NCI-H1105 (cell line): ENCODE measurements around the gene ERO1B.

Source experiments
- DNase-seq: peaks from one replicate; lab custom pipeline; 2025; lab: John Stamatoyannopoulos, UW

ERO1B gene

GRCh38 chr1:236301080-236301957, 19.6 kb upstream of the ERO1B start:
- no peak for DNase-seq

GRCh38 chr1:236297161-236297560, 15.4 kb upstream of the ERO1B start:
- DNase-seq = no peak

DNA sequence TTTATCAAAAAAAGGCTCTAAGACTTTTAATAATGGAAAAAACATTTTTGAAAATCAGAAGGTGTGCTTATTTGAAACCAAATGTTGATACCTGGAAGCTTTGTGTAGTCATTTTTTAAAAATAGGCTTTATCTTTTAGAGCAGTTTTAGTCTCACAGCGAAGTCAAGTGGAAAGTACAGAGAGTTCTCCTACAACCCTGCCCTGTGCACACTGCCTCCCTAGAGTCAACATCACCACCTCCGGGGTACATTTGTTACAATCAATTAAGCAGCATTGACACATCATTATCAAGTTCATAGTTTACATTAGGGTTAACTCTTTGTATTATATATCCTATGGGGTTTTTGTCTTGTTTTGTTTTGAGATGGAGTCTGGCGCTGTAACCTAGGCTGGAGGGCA, 10.7 kb upstream of the ERO1B start:
- no peak for DNase-seq

DNA sequence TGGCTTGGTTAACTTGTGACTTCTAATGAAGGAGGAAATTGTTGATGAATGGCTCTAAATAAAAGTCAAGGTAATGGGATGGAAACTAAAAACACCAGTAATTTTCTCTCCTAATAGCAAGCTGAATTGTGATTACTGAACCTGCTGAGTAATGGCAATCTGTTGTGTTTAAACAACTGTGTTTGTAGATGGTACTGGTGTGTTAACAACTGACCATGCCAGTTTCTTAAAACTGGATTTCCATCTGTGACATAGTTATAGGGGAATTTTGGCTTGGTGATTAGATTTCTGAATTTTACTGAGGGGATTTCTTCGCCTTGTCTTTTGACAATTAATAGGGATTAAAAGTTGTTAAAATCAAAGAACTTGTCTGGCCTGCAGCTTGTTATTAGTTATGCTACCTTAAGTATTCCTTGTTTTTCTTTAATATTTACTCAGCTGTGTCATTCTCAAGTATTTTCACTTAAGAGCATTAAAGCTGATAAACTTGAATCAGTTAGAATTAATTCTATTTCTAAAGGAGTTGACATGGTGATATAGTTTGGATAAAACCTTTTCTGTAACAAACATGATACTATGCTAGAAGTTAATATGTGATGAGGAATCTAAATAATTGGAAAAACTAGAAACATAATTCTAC, 7.9 kb upstream of the ERO1B start:
- no peak for DNase-seq

GRCh38 chr1:236288620-236288976, 6.8 kb upstream of the ERO1B start:
- DNase-seq = no peak

DNA sequence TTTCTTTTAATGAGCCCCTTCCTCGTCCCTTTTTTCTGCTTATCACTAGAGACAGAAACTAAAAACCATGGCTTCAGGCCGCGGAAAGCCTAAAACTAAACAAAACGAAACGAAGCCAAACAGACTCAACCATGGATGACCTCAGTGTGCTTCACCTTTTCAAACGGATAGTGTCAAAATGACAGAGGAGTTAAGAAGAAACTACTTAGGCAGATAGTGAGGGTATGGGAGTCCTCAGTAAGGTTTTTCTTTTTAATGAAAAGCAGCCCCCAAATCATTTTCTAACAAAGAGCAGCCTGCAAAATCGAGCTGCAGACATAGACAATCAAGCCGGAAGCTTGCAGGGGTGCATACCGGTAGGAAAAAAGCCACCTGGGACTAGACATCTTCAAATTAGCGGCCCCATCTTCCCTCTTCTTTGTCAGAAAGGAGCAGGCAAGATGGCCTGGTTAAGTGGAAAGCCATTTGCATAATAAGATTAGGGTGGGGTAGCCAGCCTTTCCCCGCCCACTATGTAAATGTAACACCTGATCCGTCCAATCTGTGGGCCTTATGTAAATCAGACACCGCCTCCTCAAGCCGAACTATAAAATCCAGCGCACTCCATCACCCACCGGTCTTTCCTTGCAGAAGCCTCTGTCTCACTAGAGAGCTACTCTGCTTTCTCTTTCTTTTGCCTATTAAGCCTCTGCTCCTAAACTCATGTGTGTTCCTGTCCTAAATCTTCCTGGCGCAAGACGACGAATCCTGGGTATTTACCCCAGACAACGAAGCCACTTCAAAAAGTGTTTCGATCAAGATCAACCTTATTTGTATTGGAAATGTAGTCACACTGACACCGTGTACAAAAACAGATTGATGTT, 6.2 kb upstream of the ERO1B start:
- DNase-seq = no peak

- no peak for DNase-seq
Observed at GRCh38 chr1:236287356-236287755, 5.6 kb upstream of the ERO1B start.

GRCh38 chr1:236284291-236284721, 2.5 kb upstream of the ERO1B start:
- DNase-seq = no peak

DNA sequence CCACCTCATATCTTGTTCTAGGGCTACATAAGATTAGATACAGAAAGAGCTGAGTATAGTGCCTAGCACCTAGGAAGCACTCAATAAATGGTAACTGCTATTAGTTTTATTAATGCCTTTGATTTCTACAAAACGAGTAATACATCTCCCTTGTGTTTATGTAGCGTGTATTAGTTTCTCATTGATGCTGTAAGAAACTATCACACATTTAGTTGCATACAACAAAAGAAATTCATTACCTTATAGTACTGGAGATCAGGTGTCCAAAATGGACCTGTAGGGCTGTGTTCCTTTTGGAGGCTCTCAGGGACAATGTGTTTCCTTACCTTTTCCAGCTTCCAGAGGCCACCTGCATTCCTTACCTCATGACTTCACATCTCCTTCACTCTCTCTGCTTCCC, 961 bp upstream of the ERO1B start:
- DNase-seq = no peak

DNA sequence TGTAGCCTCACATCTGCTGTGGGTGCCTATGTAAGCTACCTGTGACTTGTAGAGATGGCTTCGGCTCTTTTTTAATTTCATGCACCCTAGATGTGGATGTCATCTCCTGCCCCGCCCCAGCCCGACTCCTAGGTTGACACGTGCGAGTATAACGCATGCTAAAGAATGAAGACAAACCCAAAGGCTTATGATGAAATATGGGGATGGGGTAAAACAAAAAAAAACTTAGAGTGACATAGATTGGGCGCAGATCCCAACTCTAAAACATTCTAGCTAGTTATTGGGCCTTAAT, 613 bp upstream of the ERO1B start:
- no peak for DNase-seq

- DNase-seq = no peak
Observed at GRCh38 chr1:236281198-236281653, 532 bp downstream of the ERO1B start.

DNA sequence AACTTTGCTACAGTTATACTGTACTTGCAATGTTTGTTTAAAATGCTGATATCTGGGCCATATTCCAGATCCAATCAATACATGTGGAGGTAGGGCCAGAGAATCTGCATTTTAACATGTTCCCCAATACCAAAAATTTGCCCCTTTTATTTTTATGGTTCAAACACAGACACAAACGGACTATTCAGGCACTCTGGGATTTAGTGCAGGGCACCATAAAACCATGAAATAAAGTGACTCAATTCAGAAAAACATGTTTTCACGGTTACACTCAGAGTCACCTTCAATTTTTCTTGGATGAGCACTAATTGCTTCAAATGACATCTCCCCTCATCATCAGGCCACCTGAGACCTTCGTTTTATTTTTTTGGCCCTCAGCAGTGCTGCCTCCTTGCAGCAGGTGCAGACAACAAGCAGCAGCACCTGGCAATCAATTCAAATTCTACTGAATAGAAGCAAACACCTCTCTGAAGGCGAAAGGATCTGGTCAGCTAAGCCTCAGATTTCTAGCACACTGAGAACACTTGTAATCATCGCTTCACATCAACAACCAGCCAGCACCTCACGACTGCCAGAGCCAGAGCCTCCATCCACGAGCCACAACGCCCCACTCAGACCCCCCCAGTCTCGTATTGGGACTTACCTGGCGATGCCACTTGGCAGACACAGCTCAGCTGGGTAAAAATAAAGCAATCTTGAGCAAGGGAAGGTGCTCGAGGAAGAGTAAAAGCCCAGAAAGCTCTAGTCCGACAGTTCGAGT, 1.1 kb downstream of the ERO1B start:
- DNase-seq = peak; percentile 61

DNA sequence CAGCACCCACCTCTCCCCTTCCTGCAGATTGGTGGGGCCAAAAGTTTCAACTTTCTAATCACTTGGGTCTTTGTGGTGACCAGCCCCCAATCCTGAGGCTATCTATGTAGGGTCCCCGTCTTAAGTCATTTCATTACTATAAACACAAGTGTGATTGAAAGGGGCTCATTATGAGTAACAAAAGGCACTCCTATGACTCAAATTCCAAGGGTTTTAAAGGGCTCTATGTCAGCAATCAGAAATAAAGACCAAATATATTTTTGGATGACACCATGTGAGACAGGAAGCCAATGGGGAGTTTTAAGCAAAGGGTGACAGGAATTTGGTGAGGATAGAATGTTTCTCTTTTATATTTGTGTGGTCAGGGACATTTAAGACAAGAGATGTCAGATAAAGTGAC, 6.2 kb downstream of the ERO1B start:
- no peak for DNase-seq

DNA sequence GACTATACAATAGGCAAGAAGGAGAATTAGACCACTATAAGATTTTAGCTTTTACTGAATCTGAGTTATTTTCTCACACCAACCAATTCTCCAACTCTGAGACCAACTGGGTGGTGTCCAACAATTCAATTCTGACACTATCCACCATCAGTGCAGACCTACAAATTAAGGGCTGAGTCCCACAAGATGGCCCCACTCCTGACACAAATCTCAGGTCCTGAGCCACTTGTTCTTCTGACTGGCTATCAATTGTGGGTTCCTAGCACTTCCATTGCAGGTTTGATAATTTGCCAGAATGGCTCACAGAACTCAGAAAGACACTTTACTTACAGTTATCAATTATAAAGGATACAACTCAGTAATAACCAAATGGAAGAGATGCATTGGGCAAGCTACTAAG, 6.7 kb downstream of the ERO1B start:
- DNase-seq = no peak

DNA sequence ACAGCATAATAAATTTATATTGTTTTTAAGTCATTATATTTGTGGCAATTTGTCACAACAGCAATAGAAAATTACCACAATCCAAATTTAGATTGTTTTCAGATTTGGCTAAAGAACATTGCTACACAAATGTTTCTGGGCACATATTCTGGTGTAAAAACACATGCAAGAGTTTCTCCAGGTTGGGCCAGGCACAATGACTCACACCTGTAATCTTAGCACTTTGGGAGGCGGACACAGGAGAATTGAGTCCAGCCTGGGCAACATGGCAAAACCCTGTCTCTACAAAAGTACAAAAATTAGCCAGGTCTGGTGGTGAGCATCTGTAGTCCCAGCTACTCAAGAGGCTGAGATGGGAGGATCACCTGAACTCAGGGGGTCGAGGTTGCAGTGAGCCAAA, 8.4 kb downstream of the ERO1B start:
- no peak for DNase-seq

DNA sequence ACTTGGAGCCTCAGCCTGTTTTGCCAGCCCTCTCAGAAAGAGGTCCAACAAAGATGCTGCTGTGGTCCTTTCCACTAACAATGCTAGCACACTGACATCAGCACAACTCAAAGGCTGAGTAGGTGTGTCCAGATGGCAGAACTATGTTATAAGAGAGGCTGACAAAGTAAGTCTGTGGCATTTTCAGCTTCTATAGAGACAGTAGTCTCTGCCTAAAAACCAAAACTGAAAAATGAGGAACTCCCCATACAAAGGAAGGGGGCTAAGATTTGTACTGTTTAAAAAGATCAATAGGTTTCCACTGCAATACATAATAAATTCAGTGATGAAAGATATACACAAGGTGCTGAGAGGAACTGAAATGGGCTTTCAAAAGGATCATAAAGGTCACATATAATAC, 12.3 kb downstream of the ERO1B start:
- DNase-seq = no peak

GRCh38 chr1:236261898-236262297, 19.9 kb downstream of the ERO1B start:
- no peak for DNase-seq

- DNase-seq = no peak
Observed at GRCh38 chr1:236261033-236261432, 20.7 kb downstream of the ERO1B start.

DNA sequence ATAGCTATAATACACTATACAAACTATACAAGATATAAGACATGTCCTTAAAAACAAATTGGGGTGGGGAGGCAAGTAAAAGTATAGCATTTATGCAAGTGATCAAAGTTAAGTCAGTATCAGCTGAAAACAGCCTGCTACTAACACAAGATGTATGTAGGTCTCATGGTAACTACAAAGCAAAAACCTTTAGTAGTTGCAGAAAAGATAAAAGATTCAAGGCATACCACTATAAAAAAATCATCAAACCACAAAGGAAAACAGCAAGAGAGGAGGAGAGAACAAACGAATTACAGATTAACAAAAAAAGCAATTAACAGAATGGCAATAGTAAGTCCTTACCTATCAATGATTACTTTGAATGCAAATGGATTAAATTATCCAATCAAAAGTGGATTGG, 22.7 kb downstream of the ERO1B start:
- no peak for DNase-seq

DNA sequence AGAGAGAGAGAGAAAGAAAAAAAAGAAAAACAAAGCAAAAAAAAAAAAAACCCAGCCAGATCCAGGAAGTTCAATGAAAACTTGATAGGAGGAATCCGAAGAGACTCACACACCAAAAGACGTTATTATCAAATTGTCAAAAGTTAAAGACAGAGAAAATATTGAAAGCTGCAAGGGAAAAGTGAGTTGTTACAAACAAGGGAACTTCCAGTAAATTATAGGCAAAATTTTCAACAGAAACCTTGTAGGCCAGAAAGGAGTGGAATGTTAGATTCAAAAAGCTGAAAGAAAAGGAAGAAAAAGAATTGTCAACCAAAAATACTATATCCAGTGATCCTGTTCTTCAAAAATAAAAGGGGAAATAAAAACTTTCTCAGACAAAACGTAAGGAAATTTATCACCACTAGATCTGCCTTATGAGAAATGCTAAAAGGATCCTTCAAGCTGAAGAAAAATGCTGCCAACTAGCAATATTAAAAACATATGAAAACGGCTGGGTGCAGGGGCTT, 23.6 kb downstream of the ERO1B start:
- DNase-seq = no peak

DNA sequence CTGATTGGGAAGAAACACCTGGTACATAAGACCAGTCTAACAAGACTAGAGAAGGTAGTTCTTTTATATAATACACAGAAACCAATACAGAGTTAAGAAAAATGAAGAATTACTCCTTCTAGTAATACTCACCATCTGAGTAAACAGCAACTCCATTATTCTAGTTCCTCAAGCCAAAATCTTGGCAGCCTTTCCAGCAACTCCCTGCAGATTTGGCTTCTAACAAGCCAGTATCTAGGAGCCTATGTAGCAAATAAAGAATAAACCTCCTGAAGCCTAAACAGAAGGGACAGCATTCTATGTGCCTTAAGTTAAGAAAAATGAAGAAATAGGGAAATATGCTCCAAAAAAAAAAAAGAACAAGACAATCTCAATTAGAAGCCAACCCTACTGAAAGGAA, 24.5 kb downstream of the ERO1B start:
- no peak for DNase-seq
